22Rv1 (cell line): ENCODE measurements around the gene SAMD13.

Source experiments
- CTCF ChIP-seq: fragments of 450-650 bp; IDR thresholded peaks from 2 replicates; pipeline ENCODE4 v1.5.1; 2017; ENCODE audit warnings: mild to moderate bottlenecking
- ZFX ChIP-seq: fragments of 450-650 bp; IDR thresholded peaks from 2 replicates; pipeline ENCODE4 v1.6.1; 2017; ENCODE audit warnings: antibody characterized with exemption, borderline replicate concordance

DNA sequence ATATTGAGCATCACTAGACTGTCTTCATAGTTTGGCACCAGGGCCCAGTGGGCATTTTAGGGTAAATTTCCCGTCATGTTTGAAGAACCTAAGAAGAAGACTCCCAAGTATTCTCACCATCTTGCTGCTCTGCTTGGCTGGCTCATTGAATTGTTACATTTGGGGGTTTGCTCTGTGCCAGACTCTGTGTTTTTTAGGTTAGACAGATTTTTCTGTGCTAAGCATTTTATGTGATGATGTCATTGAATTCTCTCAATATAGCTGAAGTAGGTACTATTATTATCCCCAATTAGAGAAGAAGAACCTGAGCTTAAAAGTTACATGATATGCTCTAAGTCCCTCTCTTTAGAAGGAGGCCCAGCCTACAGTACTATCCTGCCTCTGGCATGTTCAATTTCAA lies 68.8 kb downstream of the SAMD13 start:
- TF ChIP-seq CTCF (no peak), ZFX (no peak)
